ENCODE results near the gene HCRT.
"Not testable (repeated sequence)": the region's sequence is repeated elsewhere in the genome, so short reads cannot be mapped to it uniquely, and the experiment has no call there.

The HCRT gene

GRCh38 chr17:42197564-42198156, 12.4 kb upstream of the HCRT start:
- DNase-seq: no peak

- DNase-seq: peak; percentile 68
Measured at GRCh38 chr17:42193969-42194899, 9.0 kb upstream of the HCRT start, which contains the start of gene GHDC. Gene GHDC (minus strand): TSS chr17:42194494. CDS start chr17:42193581, 913 bp downstream.

- no peak for DNase-seq
Measured at GRCh38 chr17:42193216-42193968, 8.1 kb upstream of the HCRT start.

GRCh38 chr17:42192189-42193126, 7.2 kb upstream of the HCRT start:
- no peak for DNase-seq

- no peak for DNase-seq
Measured at GRCh38 chr17:42191275-42191608, 6.0 kb upstream of the HCRT start.

GRCh38 chr17:42190491-42191274, 5.4 kb upstream of the HCRT start:
- DNase-seq: no peak

- no peak for DNase-seq
Measured at GRCh38 chr17:42189651-42189965, 4.4 kb upstream of the HCRT start.

GRCh38 chr17:42188749-42189650, 3.7 kb upstream of the HCRT start:
- DNase-seq: no peak

- DNase-seq: no peak
Measured at GRCh38 chr17:42187833-42188232, 2.6 kb upstream of the HCRT start.

- DNase-seq: not testable (repeated sequence)
Measured at GRCh38 chr17:42186191-42186590, 939 bp upstream of the HCRT start.

- DNase-seq: no peak
Measured at GRCh38 chr17:42185621-42185930, 324 bp upstream of the HCRT start.

- DNase-seq: peak; percentile 67
Measured at GRCh38 chr17:42183741-42184711, 1.2 kb downstream of the HCRT start.

- no peak for DNase-seq
Measured at GRCh38 chr17:42182927-42183734, 2.1 kb downstream of the HCRT start.

GRCh38 chr17:42181851-42182207, 3.4 kb downstream of the HCRT start:
- no peak for DNase-seq

- peak; percentile 86 for DNase-seq
Measured at GRCh38 chr17:42180922-42181850, 4.1 kb downstream of the HCRT start, which contains the start of gene KCNH4. Gene KCNH4 (minus strand): TSS chr17:42181142. CDS start chr17:42180945, 197 bp downstream.

- no peak for DNase-seq
Measured at GRCh38 chr17:42180411-42180921, 4.8 kb downstream of the HCRT start.

GRCh38 chr17:42179911-42180410, 5.3 kb downstream of the HCRT start:
- peak; percentile 28 for DNase-seq
